H1 (cell line): Measurements from ENCODE around the gene CRYBB1.

Experiments used
- CTCF ChIP-seq, 3 experiments: IDR thresholded peaks; 1 replicate in 2 of 3; 2 replicates in 1 of 3; pipeline versions ENCODE4 v1.5.1 to v1.6.1; 2011; ENCODE audit warnings: low read length in 3 of 3, mild to moderate bottlenecking in 3 of 3, inconsistent platforms in 2 of 3, low read depth in 1 of 3, moderate library complexity in 1 of 3; ENCODE audit not compliant: insufficient read depth in 1 of 3; ENCODE audit errors: control extremely low read depth in 1 of 3
- EZH2 ChIP-seq: fragments of 200-600 bp; sonication (generic); IDR thresholded peaks from 2 replicates; pipeline ENCODE4 v1.7.1; 2012; ENCODE audit warnings: low read depth, mild to moderate bottlenecking, moderate library complexity, low read length, inconsistent platforms; ENCODE audit not compliant: severe bottlenecking
- GABPA ChIP-seq: IDR thresholded peaks from 2 replicates; pipeline ENCODE4 v1.6.1; 2011; ENCODE audit warnings: mild to moderate bottlenecking, low read length, moderate library complexity, borderline replicate concordance; ENCODE audit not compliant: insufficient read depth
- JUND ChIP-seq: IDR thresholded peaks from 2 replicates; pipeline ENCODE4 v1.6.1; 2011; ENCODE audit warnings: mild to moderate bottlenecking, improper control_type of control experiment, low read length
- KDM1A ChIP-seq: fragments of 200-600, 300-600 bp; sonication (generic); IDR thresholded peaks from 2 replicates; pipeline ENCODE4 v1.7.1; 2016; ENCODE audit warnings: mild to moderate bottlenecking, low read length, borderline replicate concordance
- POLR2A ChIP-seq, 2 experiments: IDR thresholded peaks; 1 replicate in 1 of 2; 2 replicates in 1 of 2; pipeline ENCODE4 v1.6.1; 2011; ENCODE audit warnings: low read depth in 2 of 2, low read length in 2 of 2, mild to moderate bottlenecking in 2 of 2; ENCODE audit errors: control extremely low read depth in 1 of 2
- POLR2AphosphoS5 ChIP-seq: IDR thresholded peaks from 2 replicates; pipeline ENCODE4 v1.6.1; 2011; ENCODE audit warnings: low read depth, low read length
- SP1 ChIP-seq: IDR thresholded peaks from 2 replicates; pipeline ENCODE4 v1.6.1; 2011; ENCODE audit warnings: low read depth, low read length
- TAF1 ChIP-seq: IDR thresholded peaks from 2 replicates; pipeline ENCODE4 v1.6.1; 2011; ENCODE audit warnings: mild to moderate bottlenecking, low read depth, low read length
- USF2 ChIP-seq: IDR thresholded peaks from 2 replicates; pipeline ENCODE4 v1.6.1; 2011; ENCODE audit warnings: low read length, improper control_type of control experiment
- ZNF274 ChIP-seq: IDR thresholded peaks from 2 replicates; pipeline ENCODE4 v1.7.0; 2012; ENCODE audit warnings: low read length, borderline replicate concordance; ENCODE audit errors: extremely low read depth

GRCh38 chr22:26570864-26571525 lies 46.8 kb downstream of the CRYBB1 start:
- no peak for TF ChIP-seq JUND
- TF ChIP-seq GABPA = no peak
- TF ChIP-seq CTCF (IDR thresholded peaks at IDR 0.05; ENCODE audit: control extremely low read depth in 1 of 3, insufficient read depth in 1 of 3, low read depth in 1 of 3, low read length in 3 of 3) = no peak
- TF ChIP-seq TAF1 = no peak
- TF ChIP-seq EZH2 = no peak
- TF ChIP-seq POLR2A (IDR thresholded peaks at IDR 0.05; ENCODE audit: control extremely low read depth in 1 of 2, low read depth in 2 of 2, low read length in 2 of 2) = no peak
- TF ChIP-seq USF2 = no peak
- no peak for TF ChIP-seq ZNF274
- no peak for TF ChIP-seq POLR2AphosphoS5
- no peak for TF ChIP-seq SP1
- TF ChIP-seq KDM1A = peak; percentile 69; the same call in 1 of the 2 replicates
